GM12891 (cell line): ENCODE results near the gene ZBTB5.

Experiments
- PAX5 ChIP-seq: IDR thresholded peaks from 2 replicates; pipeline ENCODE4 v1.6.1; 2011; ENCODE audit warnings: low read length, moderate library complexity, mild to moderate bottlenecking; ENCODE audit not compliant: insufficient read depth, severe bottlenecking
- POLR2A ChIP-seq: IDR thresholded peaks from 2 replicates; pipeline ENCODE4 v1.6.1; 2011; ENCODE audit warnings: low read depth, low read length, control low read depth
- POLR2AphosphoS5 ChIP-seq: IDR thresholded peaks from 2 replicates; pipeline ENCODE4 v1.6.1; 2011; ENCODE audit warnings: low read depth, low read length, control low read depth
- SPI1 ChIP-seq: IDR thresholded peaks from 2 replicates; pipeline ENCODE4 v1.6.1; 2011; ENCODE audit warnings: low read depth, low read length, control low read depth
- TAF1 ChIP-seq: IDR thresholded peaks from 2 replicates; pipeline ENCODE4 v1.6.1; 2011; ENCODE audit warnings: low read depth, low read length, control low read depth

- TF ChIP-seq POLR2A = no peak
- TF ChIP-seq POLR2AphosphoS5 = no peak
- TF ChIP-seq SPI1 = no peak
- no peak for TF ChIP-seq TAF1
- no peak for TF ChIP-seq PAX5
Measured at GRCh38 chr9:37474438-37474837, 9.2 kb upstream of the ZBTB5 start.
